Mononuclear cell (primary cell): Measurements from ENCODE around the gene OR6V1. TPM values are rescaled to one million over a fixed set of nuclear protein-coding genes. Genes with fewer than 3 reads are reported as not detected.

ENCODE experiments used
- H3K27me3 ChIP-seq: 2 replicates; pipeline ENCODE4 v1.6.0; 2011; ENCODE audit warnings: low read length, control low read depth; ENCODE audit not compliant: insufficient read depth
- H3K4me1 ChIP-seq: 2 replicates; pipeline ENCODE4 v1.5.1; 2011; ENCODE audit warnings: mild to moderate bottlenecking, low read length, control low read depth; ENCODE audit not compliant: insufficient read depth
- H3K4me3 ChIP-seq: 2 replicates; pipeline ENCODE4 v1.5.1; 2011; ENCODE audit warnings: mild to moderate bottlenecking, low read length, moderate library complexity
- H3K9me3 ChIP-seq: 2 replicates; pipeline ENCODE4 v1.5.1; 2011; ENCODE audit warnings: low read depth, mild to moderate bottlenecking, control low read depth, low read length
- total RNA-seq: library from RNA; depleted of rRNA; stranded (reverse); fragments of >200 nt; gene quantifications from one replicate; pipeline ENCODE4 v1.2.3, GENCODE V29; 2012

The OR6V1 gene
- total RNA-seq, 1 donor, result not detected

DNA sequence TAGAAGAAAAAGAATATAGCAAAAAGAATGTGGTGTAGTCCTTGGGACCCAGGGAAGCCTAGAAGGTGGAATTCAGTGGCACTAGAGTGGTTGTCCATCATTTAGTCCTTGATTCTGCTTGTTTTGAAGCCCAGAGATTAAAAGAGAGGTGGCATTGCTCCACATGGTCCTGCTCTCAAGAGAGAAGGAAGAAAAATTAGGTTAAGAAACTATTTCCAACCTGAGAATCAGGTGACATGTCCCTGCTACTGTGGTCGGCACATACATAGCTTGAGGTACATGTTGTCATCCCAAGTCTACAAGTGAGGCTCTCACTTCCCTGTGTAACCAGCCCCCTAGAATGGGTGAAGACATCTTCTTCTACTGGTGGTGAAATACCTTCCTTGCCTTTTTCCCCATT, 25.1 kb upstream of the OR6V1 start, which contains the start of gene OR9A2:
Gene OR9A2 (minus strand): TSS at position 101 of the 400 bp plus-strand sequence. CDS start 0 bp downstream, at position 101.
- Histone ChIP-seq H3K4me1 (no peaks in the 10 kb centered on the region), H3K4me3 (no peak within 1 kb of the TSS), H3K27me3 (no peaks in the 10 kb centered on the region), H3K9me3 (no peaks in the 10 kb centered on the region)

DNA sequence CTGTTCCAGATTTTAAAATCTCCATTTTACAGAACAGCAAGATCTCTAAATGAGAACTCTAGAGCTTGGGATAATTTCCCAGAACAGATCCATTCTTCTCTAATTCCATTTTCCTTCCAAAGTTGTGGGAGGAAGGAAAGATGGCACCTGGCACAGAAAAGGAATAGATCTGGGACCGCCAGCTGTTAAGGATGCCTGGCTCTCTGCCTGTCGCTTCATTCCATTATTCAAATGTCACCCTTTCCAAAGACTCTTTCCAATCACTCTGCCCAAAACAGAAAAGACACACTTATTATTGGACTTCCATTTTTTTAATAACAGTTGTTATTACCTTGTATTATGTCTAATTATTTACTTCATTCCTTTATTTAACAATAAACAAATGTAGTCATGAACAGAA, 24.5 kb upstream of the OR6V1 start:
- Histone ChIP-seq H3K4me3 (no peak overlapping the region), H3K27me3 (no peaks in the 10 kb centered on the region), H3K9me3 (no peaks in the 10 kb centered on the region), H3K4me1 (no peaks in the 10 kb centered on the region)

DNA sequence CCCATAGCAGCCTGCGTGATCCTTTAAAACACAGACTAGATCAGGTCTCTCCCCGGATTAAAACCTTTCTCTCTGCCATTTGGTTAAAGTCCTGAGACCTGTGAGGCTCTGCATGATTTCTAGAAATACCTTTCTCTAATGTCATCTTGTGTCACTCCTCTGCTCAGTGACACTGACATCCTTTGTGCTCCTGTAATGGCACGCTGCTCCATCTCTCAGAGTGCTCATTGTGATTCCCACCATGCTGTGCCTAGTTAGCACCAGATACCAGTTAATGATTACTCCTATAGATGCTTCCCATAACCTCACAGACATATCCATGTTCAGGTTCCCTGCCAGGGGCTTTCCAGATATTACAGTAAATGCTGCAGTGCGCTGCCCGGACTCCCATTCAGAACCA, 13.5 kb upstream of the OR6V1 start:
- Histone ChIP-seq H3K4me3 (no peak overlapping the region), H3K27me3 (no peaks in the 10 kb centered on the region), H3K9me3 (no peaks in the 10 kb centered on the region), H3K4me1 (no peaks in the 10 kb centered on the region)

DNA sequence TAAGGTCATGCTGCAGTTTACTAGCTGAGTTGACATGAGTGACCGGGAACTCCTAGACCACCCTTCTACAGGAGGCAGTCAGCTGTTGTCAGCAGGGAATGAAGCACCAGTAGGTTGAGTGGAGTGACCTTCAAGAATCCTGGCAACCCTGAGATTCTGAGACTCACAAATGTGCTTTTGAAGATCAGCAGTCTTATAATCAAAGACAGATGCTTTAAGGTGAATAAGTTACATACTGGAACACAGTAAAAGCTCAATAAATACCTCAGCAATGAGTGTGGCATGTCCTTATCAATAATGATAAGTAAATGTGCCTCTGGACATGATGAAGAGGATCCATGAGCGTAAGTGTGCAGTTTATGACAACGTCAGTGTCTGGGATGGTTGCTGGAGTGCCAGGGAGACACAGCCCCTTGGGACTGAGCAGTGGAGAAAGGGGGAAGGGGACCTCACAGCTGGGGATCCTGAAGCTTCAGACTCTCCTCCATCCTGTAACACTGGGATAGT, 11.9 kb upstream of the OR6V1 start:
- Histone ChIP-seq H3K27me3 (no peaks in the 10 kb centered on the region), H3K9me3 (no peaks in the 10 kb centered on the region), H3K4me1 (no peaks in the 10 kb centered on the region), H3K4me3 (no peak overlapping the region)

DNA sequence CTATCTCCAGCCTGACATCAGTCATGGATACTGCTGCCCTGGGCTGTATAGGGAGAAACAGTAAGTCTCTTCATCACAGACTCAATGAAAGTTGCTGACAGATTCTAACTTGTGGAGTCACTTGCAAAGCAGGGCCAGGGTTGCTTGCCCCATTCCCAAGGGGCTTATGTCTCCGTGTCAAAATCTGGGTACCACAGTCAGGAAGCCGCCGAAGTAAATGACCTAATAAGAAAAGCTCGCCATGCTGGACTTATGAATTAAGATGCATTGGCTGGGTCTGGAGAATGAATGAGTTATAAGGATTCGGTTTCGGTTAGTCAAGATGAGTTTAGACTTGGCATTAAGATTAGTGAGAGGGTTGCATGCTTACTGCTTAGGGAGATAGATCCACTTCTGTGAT, 10.8 kb upstream of the OR6V1 start:
- no peaks in the 10 kb centered on the region for H3K27me3 ChIP-seq
- peaks cover under 1% of the 10 kb centered on the region for H3K4me1 ChIP-seq
- H3K4me3 ChIP-seq, result no peak overlapping the region

DNA sequence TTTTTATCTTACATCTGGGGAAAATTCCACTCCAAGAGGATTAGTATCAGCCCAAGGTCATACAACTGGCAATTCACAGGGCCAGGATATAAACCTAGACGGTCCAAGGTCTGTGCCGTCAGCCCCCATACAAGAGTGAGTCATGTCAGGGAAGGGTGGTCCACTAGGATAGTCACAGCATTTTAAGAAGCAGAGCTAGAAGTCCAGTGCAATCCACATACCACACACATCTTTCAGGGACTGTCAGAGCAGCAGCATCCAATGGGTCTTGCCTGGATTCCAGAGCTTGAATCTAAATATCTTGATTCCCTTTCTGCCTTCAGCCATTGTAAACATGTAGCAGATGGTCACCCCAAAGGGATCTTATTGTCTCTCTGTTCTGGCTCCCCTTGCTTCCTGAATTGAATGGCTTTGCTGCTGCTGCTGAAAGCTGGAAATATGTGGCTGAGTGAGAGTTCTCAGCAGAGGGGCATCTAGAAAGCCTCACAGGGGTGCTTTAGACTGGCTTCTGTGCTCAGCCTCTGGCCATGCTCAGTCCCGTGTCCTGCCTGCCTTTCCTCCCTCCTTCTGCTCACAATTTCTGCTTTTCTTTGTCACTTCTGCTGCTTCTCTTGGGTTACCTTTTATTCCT, 9.9 kb upstream of the OR6V1 start:
- Histone ChIP-seq H3K9me3 (no peaks in the 10 kb centered on the region), H3K4me1 (peaks cover 10% of the 10 kb centered on the region), H3K27me3 (no peaks in the 10 kb centered on the region), H3K4me3 (no peak overlapping the region)

More for the DNA sequence above, 10.8 kb upstream of the OR6V1 start:
- no peaks in the 10 kb centered on the region for H3K9me3 ChIP-seq

DNA sequence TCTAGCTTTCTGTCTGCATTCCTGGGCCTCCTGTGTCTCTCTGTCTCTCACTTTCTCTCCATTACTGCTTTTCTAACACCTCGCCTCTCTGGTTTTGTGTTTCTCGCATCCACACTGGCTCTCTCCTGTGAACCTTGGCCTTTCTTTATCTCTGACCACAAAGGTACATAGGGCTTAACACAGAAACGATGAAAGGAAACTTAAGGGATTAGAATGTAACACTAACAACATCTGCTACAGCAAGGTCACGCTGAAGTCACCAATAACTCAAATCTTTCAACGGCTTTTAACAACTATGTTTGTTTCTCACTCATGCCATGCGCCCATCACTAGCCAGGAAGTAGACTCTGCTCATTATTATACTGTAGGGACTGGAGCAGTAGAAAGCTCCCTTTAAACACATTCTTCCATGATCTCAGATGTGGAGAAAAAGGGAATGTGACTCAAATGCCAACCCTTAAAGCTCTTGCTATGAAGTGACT, 9.3 kb upstream of the OR6V1 start:
- H3K27me3 ChIP-seq, result no peaks in the 10 kb centered on the region
- no peak overlapping the region for H3K4me3 ChIP-seq
- H3K4me1 ChIP-seq, result peaks cover 15% of the 10 kb centered on the region

DNA sequence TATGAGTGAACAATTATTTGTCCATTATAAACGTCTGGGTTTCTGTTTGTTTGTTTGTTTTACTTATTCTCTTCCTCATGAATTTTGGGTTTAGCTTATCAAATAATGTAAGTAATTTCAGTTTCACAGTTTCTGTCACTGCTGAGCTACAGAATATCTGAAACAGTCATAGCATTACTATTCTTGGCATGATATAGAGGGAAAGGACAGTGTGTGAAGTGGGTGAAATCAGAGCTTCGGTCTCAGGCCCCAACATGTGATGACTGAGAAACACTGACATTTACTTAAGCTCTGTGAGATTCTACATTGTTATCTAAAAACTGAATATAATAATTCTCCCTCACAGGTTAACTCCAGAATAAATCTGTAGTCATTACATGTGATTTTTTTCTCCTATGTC, 8.8 kb upstream of the OR6V1 start:
- Histone ChIP-seq H3K4me1 (peaks cover 21% of the 10 kb centered on the region), H3K4me3 (no peak overlapping the region), H3K9me3 (no peaks in the 10 kb centered on the region), H3K27me3 (no peaks in the 10 kb centered on the region)

More for the DNA sequence above, 9.3 kb upstream of the OR6V1 start:
- no peaks in the 10 kb centered on the region for H3K9me3 ChIP-seq

DNA sequence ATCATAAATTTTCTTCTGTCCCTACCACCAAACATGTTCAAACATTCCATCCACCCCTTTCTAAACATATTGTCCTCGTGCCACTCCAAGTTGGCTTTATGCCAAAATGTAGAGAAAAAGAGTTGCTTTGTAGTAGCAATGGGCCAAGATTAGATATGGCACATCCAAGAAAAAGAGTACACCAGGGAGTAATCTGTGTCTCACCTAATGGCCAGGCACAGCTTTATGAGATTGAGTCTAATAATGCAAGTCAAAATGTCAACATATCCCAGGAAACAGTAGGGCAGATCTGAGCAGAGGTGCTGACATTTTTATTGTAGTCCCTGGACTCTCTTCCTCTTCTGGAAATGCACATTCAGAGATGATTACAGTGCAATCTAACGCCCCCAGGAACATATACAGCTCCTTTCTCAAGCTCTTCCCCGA, 5.7 kb upstream of the OR6V1 start:
- Histone ChIP-seq H3K27me3 (no peaks in the 10 kb centered on the region), H3K9me3 (no peaks in the 10 kb centered on the region), H3K4me3 (no peak overlapping the region), H3K4me1 (peaks cover 30% of the 10 kb centered on the region)

DNA sequence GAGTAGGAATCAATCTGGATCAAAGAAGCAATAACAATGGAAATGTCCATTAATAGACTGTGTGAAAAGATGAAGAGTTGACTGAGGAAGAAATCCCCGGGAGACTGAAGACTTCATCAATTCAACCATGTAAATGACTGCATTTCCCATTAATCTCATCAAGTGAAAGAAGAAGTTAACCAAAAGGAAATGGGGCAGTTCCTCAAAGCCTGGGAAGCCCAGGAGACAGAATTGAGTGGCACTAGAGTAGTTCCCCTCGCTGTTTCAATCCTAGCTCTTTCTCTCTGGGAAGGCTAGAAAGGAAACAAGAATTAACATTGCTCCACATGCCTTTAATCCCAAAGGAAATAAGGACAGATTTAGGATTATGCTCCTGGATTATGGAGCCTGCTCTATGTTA, 4.8 kb upstream of the OR6V1 start:
- H3K4me3 ChIP-seq, result no peak overlapping the region
- no peaks in the 10 kb centered on the region for H3K9me3 ChIP-seq
- no peaks in the 10 kb centered on the region for H3K27me3 ChIP-seq
- H3K4me1 ChIP-seq, result peaks cover 30% of the 10 kb centered on the region

DNA sequence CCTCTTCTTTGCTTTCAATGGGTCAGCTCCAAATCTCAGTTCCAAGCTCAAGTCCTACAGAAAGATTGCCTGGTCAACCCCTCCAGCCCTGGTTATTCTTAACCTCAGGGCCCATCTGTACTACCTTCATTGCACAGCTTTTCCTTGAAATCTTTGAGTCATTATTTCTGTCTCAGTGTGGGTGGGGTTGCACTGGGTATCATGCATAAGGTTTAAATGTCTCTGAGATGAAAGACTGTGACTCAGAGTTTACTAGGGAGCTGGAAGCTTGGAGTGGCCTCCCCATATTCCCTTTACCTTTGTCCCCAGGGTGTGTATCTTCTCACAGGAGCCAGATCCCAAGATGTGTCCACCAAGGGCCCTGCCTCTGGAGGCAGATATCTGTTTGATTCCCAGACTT, 3.3 kb upstream of the OR6V1 start:
- Histone ChIP-seq H3K4me1 (peaks cover 30% of the 10 kb centered on the region), H3K27me3 (no peaks in the 10 kb centered on the region), H3K9me3 (no peaks in the 10 kb centered on the region)

DNA sequence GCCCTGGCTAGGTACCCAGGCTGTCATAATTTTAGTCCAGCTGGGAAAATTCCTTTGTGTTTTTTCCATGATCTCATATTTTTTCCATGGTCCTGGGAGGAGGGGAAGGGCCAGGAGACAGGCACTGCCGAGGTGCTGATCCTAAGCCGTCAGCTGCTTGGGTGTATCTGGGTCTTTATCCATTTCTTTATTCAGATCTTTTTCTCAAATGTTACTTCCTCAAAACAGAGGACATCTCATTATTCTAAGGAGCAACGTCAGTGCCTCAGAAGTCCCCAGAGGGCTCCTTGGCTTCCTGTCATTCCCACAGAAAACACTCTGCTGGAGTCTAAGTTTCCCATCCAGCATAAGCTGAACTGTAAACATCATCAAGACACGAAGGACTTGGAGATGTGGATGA, 2.8 kb upstream of the OR6V1 start:
- no peaks in the 10 kb centered on the region for H3K27me3 ChIP-seq
- H3K4me1 ChIP-seq, result peaks cover 30% of the 10 kb centered on the region
- no peak overlapping the region for H3K4me3 ChIP-seq
- H3K9me3 ChIP-seq, result no peaks in the 10 kb centered on the region

More for the DNA sequence above, 3.3 kb upstream of the OR6V1 start:
- H3K4me3 ChIP-seq, result no peak overlapping the region

DNA sequence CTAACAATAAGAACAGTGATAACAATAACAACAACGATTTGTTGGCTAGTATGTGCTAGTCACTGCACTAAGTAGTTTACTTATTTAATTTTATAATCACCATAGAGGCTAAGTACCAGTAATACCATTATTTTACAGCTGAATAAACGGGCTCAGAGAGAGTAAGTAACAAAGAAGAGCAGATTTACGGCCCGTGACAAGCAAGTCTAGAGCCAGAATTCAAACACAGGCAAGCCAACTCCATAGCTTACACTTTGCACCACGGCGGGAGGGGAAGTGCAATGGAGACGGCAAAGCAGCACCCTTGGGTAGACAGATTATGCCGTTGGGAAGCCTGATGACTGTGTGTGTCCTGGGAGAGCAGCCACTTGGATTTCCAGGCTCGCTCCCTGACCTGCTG, 1.2 kb upstream of the OR6V1 start:
- Histone ChIP-seq H3K9me3 (no peaks in the 10 kb centered on the region), H3K4me1 (peaks cover 30% of the 10 kb centered on the region), H3K4me3 (no peak overlapping the region), H3K27me3 (no peaks in the 10 kb centered on the region)

DNA sequence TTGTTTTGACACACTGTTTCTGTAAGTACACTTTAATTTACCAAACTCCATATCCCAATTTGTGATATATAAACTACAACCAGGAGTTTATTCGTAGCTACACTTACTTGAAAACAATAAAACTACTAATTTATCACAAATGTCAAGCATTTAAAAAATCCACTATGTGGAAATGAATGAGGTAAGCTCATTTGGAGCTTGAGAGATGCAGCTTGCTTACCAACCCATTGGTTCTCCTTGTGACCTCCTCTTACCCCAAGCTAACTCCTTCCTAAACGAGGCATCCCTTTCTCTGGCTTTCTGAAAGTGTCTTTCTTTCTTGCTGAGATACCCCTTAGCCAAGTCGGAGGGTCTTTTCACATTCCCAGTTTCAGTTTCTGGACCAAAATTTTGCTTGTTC, 2.5 kb downstream of the OR6V1 start:
- Histone ChIP-seq H3K27me3 (no peaks in the 10 kb centered on the region), H3K9me3 (no peaks in the 10 kb centered on the region), H3K4me1 (peaks cover under 1% of the 10 kb centered on the region), H3K4me3 (no peak overlapping the region)

DNA sequence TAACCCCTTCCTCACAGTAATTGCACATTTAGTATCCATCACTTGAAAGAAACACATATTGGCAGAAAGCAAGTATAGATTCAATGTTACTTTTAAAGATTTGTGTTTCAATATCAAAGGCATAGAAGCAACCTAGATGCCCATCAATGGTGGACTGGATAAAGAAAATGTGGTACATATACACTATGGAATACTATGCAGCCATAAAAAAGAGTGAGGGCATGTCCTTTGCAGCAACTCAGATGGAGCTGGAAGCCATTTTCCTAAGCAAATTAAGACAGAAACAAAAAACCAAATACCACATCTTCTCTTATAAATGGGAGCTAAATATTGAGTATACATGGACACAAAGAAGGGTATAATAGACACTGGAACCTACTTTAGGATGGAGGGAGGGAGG, 3.6 kb downstream of the OR6V1 start:
- H3K4me1 ChIP-seq, result no peaks in the 10 kb centered on the region
- H3K9me3 ChIP-seq, result no peaks in the 10 kb centered on the region
- no peaks in the 10 kb centered on the region for H3K27me3 ChIP-seq
- H3K4me3 ChIP-seq, result no peak overlapping the region

DNA sequence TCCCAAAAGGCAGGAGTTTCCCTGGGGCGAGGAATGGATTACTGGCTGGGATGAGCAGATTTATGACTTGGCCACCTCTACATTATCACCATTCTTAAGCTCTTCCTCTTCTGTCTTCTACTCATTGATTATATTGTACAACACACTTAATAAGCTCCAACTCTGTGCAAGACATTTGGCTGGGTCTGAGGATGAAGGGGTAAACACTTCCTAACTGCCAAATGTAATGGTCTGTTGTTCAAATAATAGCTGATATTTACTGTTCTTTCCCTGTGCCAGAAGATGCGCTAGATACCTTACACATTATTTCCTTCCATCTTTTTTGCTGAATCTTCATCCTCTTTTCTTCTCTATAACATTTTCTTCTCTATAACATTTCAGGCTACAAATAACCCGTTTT, 11.6 kb downstream of the OR6V1 start:
- H3K27me3 ChIP-seq, result no peaks in the 10 kb centered on the region
- H3K4me3 ChIP-seq, result no peak overlapping the region
- H3K9me3 ChIP-seq, result no peaks in the 10 kb centered on the region
- no peaks in the 10 kb centered on the region for H3K4me1 ChIP-seq
